ENCODE results near the gene TRAM2.

The TRAM2 gene

GRCh38 chr6:52524918-52525317, 51.9 kb downstream of the TRAM2 start:
- DNase-seq = no peak

- no peak for DNase-seq
Measured at GRCh38 chr6:52523378-52524142, 53.3 kb downstream of the TRAM2 start.

GRCh38 chr6:52522655-52523054, 54.2 kb downstream of the TRAM2 start:
- no peak for DNase-seq

GRCh38 chr6:52522151-52522626, 54.7 kb downstream of the TRAM2 start:
- DNase-seq = no peak

- DNase-seq = no peak
Measured at GRCh38 chr6:52519618-52520017, 57.2 kb downstream of the TRAM2 start.

GRCh38 chr6:52518279-52518945, 58.4 kb downstream of the TRAM2 start:
- no peak for DNase-seq

- no peak for DNase-seq
Measured at GRCh38 chr6:52517502-52518278, 59.2 kb downstream of the TRAM2 start.

GRCh38 chr6:52516943-52517342, 59.9 kb downstream of the TRAM2 start:
- no peak for DNase-seq

GRCh38 chr6:52516269-52516668, 60.6 kb downstream of the TRAM2 start:
- no peak for DNase-seq

GRCh38 chr6:52515219-52515960, 61.5 kb downstream of the TRAM2 start:
- DNase-seq = no peak

GRCh38 chr6:52514514-52514913, 62.3 kb downstream of the TRAM2 start:
- no peak for DNase-seq

- DNase-seq = no peak
Measured at GRCh38 chr6:52513896-52514295, 63.0 kb downstream of the TRAM2 start.

- no peak for DNase-seq
Measured at GRCh38 chr6:52513464-52513863, 63.4 kb downstream of the TRAM2 start.

GRCh38 chr6:52512199-52512598, 64.7 kb downstream of the TRAM2 start:
- DNase-seq = no peak

GRCh38 chr6:52511572-52512151, 65.2 kb downstream of the TRAM2 start:
- no peak for DNase-seq

- no peak for DNase-seq
Measured at GRCh38 chr6:52511163-52511562, 65.7 kb downstream of the TRAM2 start.

GRCh38 chr6:52510213-52510562, 66.7 kb downstream of the TRAM2 start:
- DNase-seq = no peak

- no peak for DNase-seq
Measured at GRCh38 chr6:52509281-52510212, 67.3 kb downstream of the TRAM2 start.

GRCh38 chr6:52508261-52508739, 68.6 kb downstream of the TRAM2 start:
- no peak for DNase-seq

- DNase-seq = no peak
Measured at GRCh38 chr6:52507557-52508260, 69.2 kb downstream of the TRAM2 start.

GRCh38 chr6:52506476-52506875, 70.4 kb downstream of the TRAM2 start:
- DNase-seq = no peak

All from CD4-positive, alpha-beta T cell treated with Interferon alpha-2 for 1 hour (primary cell).